GM12875 (cell line): ENCODE results near the gene CTPS2.

ENCODE experiments used
- H3K4me3 ChIP-seq: one replicate; pipeline ENCODE4 v1.5.1; 2011; ENCODE audit warnings: low read depth, low read length, control low read depth
- TF ChIP-seq, protein P1 (sequence below): IDR thresholded peaks from 2 replicates; pipeline ENCODE4 v1.5.1; 2011; ENCODE audit warnings: low read depth, mild to moderate bottlenecking, control low read depth, inconsistent platforms, low read length, moderate library complexity, borderline replicate concordance; ENCODE audit not compliant: insufficient read depth

CTPS2 gene

DNA sequence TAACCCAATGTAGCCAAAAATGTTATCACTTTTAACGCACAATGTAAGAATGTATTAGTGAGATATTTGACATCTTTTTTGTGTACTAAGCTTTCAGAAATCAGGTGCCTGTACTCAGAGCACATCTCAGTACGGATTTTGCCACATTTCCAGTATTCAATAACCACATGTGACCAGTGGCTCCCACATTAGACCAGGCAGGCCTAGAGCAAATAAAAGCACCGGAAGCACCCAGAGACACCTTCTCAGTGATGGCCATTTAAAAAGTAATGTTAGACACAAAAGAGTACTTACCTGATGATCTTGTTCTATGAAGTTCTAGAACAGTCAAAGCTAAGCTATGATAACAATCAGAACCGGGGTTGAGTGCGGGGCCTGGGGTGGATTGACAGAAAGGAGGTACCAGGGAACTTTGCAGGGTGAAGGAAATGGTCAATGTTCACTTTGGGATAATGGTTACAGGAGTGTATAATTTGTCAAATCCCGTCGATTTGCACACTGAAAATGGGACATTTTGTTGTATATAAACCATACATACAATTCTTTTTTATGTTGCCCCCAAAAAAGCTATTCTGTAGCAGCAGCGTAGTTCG lies 1.2 kb downstream of the CTPS2 start:
- TF ChIP-seq, protein P1, sequence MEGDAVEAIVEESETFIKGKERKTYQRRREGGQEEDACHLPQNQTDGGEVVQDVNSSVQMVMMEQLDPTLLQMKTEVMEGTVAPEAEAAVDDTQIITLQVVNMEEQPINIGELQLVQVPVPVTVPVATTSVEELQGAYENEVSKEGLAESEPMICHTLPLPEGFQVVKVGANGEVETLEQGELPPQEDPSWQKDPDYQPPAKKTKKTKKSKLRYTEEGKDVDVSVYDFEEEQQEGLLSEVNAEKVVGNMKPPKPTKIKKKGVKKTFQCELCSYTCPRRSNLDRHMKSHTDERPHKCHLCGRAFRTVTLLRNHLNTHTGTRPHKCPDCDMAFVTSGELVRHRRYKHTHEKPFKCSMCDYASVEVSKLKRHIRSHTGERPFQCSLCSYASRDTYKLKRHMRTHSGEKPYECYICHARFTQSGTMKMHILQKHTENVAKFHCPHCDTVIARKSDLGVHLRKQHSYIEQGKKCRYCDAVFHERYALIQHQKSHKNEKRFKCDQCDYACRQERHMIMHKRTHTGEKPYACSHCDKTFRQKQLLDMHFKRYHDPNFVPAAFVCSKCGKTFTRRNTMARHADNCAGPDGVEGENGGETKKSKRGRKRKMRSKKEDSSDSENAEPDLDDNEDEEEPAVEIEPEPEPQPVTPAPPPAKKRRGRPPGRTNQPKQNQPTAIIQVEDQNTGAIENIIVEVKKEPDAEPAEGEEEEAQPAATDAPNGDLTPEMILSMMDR = no peak
- peak overlapping the region; percentile 86 for H3K4me3 ChIP-seq

DNA sequence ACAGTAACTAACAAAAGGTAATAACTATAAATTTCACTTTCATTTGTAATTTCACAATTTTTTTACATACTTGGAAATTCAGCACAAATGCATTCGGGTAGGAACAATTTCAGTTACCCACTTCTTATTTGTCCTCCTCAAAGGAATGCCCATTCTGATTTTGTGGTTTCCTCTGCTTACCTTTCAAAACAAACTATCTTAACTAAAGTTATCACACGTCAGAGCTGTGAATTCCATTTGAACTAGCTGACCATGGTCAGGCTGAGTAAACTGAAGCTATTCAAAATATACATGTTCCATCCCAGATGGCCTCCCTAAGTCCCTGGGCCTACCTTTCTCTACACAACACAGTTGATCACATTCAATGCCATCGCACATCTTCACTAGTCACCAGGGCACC lies 4.5 kb downstream of the CTPS2 start:
- no peak overlapping the region for H3K4me3 ChIP-seq
- TF ChIP-seq, protein P1 = no peak

DNA sequence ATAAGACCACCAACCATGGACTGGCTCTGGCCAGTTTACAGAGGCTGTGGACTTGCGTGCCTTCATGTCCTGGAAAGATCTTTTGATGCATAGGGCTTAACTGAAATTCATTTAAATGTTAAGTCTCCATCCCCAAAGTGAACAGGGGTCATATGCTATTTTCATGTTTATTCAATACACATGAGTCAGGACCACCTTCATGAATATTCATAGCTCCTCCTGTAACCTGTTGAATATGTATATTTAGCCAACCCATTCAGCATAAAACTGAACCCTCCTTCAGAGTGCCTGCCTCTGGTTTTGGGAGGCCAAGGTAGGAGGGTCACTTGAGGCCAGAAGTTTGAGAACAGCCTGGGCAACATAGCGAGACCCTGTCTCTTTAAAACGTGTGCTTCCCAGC lies 7.1 kb downstream of the CTPS2 start:
- H3K4me3 ChIP-seq = no peak overlapping the region
- TF ChIP-seq, protein P1 = no peak

- no peak overlapping the region for H3K4me3 ChIP-seq
- TF ChIP-seq, protein P1 = no peak
These were observed 9.5 kb downstream of the CTPS2 start for GRCh38 chrX:16702700-16703599.

- TF ChIP-seq, protein P1 = no peak
These were observed 11.7 kb downstream of the CTPS2 start for GRCh38 chrX:16700734-16701133.

DNA sequence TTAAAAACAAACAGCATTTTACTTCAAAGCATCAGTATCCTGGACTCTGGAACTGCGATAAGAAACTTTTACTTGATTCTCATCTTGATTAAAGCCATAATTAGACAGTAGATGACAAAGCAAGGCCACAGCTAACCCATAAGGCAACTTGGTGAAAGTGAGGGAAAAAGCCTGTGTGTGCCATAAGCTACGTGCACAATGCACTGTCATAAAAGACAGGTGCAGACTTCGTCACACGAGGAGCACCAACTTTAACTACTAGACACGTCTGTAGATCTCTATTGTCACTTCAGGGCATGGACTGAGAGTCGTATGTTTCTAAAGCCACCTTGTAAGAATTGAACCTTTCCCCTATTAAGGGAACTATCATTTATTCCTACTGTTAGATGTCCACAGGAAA lies 13.1 kb downstream of the CTPS2 start:
- H3K4me3 ChIP-seq = no peak overlapping the region
- TF ChIP-seq, protein P1 = no peak

More at GRCh38 chrX:16700734-16701133, 11.7 kb downstream of the CTPS2 start:
- H3K4me3 ChIP-seq = no peak overlapping the region

GRCh38 chrX:16696956-16697355 lies 15.5 kb downstream of the CTPS2 start:
- no peak overlapping the region for H3K4me3 ChIP-seq
- TF ChIP-seq, protein P1 = no peak
